SK-N-SH (cell line): ENCODE data around the gene TXNDC11. TPM values are rescaled to one million over a fixed set of nuclear protein-coding genes. Genes with fewer than 3 reads are reported as not detected.

Experiments used
- CTCF ChIA-PET: fragments of 300-600, 350-600 bp; formaldehyde crosslinking; extraction: SDS; loops from one replicate; lab custom pipeline; 2021; lab: Yijun Ruan, JAX
- POLR2A ChIA-PET: fragments of 350-600 bp; sonication (Branson Sonifier 250); formaldehyde crosslinking; extraction: SDS; loops from one replicate; lab custom pipeline; 2020; ENCODE audit warnings: antibody characterized with exemption, inconsistent platforms; lab: Yijun Ruan, JAX
- DNase-seq: peaks from one replicate; pipeline ENCODE4 v3.0.0; 2012
- H2AFZ ChIP-seq: fragments of 200-600 bp; sonication (generic); 2 replicates; pipeline ENCODE4 v1.8.1; 2016; ENCODE audit warnings: antibody characterized with exemption, mild to moderate bottlenecking, low read depth
- H3F3A ChIP-seq: fragments of 200-600 bp; sonication (generic); replicated peaks from 2 replicates; pipeline ENCODE3; 2016; ENCODE audit warnings: antibody characterized with exemption, mild to moderate bottlenecking; ENCODE audit not compliant: insufficient read depth
- H3K27ac ChIP-seq, 2 experiments: fragments of 200-500 bp in 1 of 2; fragments of 200-600 bp in 1 of 2; sonication (Bioruptor generic) in 1 of 2; sonication (generic), shearing (Covaris generic) in 1 of 2; 2 replicates each; pipeline versions ENCODE4 v1.5.1 to v1.6.1; 2014 to 2016; ENCODE audit warnings: low read depth in 2 of 2, inconsistent platforms in 1 of 2, low read length in 1 of 2, mild to moderate bottlenecking in 1 of 2, mixed read lengths in 1 of 2
- H3K27me3 ChIP-seq: fragments of 200-600 bp; sonication (generic), shearing (Covaris generic); 2 replicates; pipeline ENCODE4 v1.6.1; 2016; ENCODE audit warnings: mixed run types; ENCODE audit not compliant: insufficient read depth
- H3K36me3 ChIP-seq, 2 experiments: fragments of 200-500 bp in 1 of 2; fragments of 200-600 bp in 1 of 2; sonication (Bioruptor generic) in 1 of 2; sonication (generic) in 1 of 2; replicated peaks in 1 of 2; 2 replicates each; pipeline versions ENCODE3 to v1.5.1; 2014 to 2016; ENCODE audit warnings: low read length in 1 of 2, mild to moderate bottlenecking in 1 of 2; ENCODE audit not compliant: insufficient read depth in 2 of 2, control insufficient read depth in 1 of 2
- H3K4me1 ChIP-seq, 2 experiments: fragments of 200-500 bp in 1 of 2; fragments of 200-600 bp in 1 of 2; sonication (Bioruptor generic) in 1 of 2; sonication (generic), shearing (Covaris generic) in 1 of 2; 2 replicates each; pipeline versions ENCODE4 v1.5.1 to v1.6.1; 2014 to 2016; ENCODE audit warnings: low read depth in 1 of 2, low read length in 1 of 2, mixed run types in 1 of 2; ENCODE audit not compliant: insufficient read depth in 2 of 2, control insufficient read depth in 1 of 2
- H3K4me2 ChIP-seq: fragments of 200-600 bp; sonication (generic), shearing (Covaris generic); 2 replicates; pipeline ENCODE4 v1.6.1; 2017; ENCODE audit warnings: mixed run types
- H3K4me3 ChIP-seq, 2 experiments: fragments of 200-500 bp in 1 of 2; fragments of 200-600 bp in 1 of 2; sonication (Bioruptor generic) in 1 of 2; sonication (generic), shearing (Covaris generic) in 1 of 2; 2 replicates each; pipeline versions ENCODE4 v1.5.1 to v1.8.1; 2014 to 2016; ENCODE audit warnings: low read depth in 2 of 2, inconsistent platforms in 1 of 2, low read length in 1 of 2, mild to moderate bottlenecking in 1 of 2, mixed read lengths in 1 of 2, moderate library complexity in 1 of 2
- H3K79me2 ChIP-seq: fragments of 200-600 bp; sonication (generic); 2 replicates; pipeline ENCODE4 v1.8.1; 2017; ENCODE audit warnings: mild to moderate bottlenecking; ENCODE audit not compliant: insufficient read depth
- H3K9ac ChIP-seq: fragments of 200-600 bp; sonication (generic); 2 replicates; pipeline ENCODE4 v1.6.1; 2017; ENCODE audit warnings: mixed run types
- H3K9me2 ChIP-seq: fragments of 200-600 bp; sonication (generic); 2 replicates; pipeline ENCODE4 v1.6.1; 2017; ENCODE audit warnings: mixed run types
- H3K9me3 ChIP-seq: fragments of 200-600 bp; sonication (generic); 2 replicates; pipeline ENCODE4 v1.6.1; 2017; ENCODE audit warnings: mixed run types, mild to moderate bottlenecking, moderate library complexity
- H4K20me1 ChIP-seq: fragments of 200-600 bp; sonication (generic); 2 replicates; pipeline ENCODE4 v1.6.1; 2017; ENCODE audit warnings: mild to moderate bottlenecking, mixed run types; ENCODE audit not compliant: insufficient read depth
- ELF1 ChIP-seq: IDR thresholded peaks from 2 replicates; pipeline ENCODE4 v1.4.0; 2012
- FOXJ3 ChIP-seq: sonication (generic); formaldehyde crosslinking; IDR thresholded peaks from 2 replicates; pipeline ENCODE4 v1.5.1; 2020; ENCODE audit warnings: mild to moderate bottlenecking, missing genetic modification reagents
- FOXM1 ChIP-seq: IDR thresholded peaks from 2 replicates; pipeline ENCODE4 v1.4.0; 2012; ENCODE audit warnings: low read depth, mild to moderate bottlenecking
- MXI1 ChIP-seq: IDR thresholded peaks from 2 replicates; pipeline ENCODE4 v1.6.1; 2012; ENCODE audit warnings: mild to moderate bottlenecking, low read depth, low read length, improper control_type of control experiment
- NFIC ChIP-seq: IDR thresholded peaks from 2 replicates; pipeline ENCODE4 v1.4.0; 2012; ENCODE audit warnings: borderline replicate concordance
- NRF1 ChIP-seq: IDR thresholded peaks from 2 replicates; pipeline ENCODE4 v1.6.1; 2012; ENCODE audit warnings: low read depth, mild to moderate bottlenecking, low read length
- RAD21 ChIP-seq: IDR thresholded peaks from 2 replicates; pipeline ENCODE4 v1.6.1; 2012; ENCODE audit warnings: mild to moderate bottlenecking, low read length
- RCOR1 ChIP-seq: fragments of 150-350 bp; IDR thresholded peaks from 2 replicates; pipeline ENCODE4 v1.6.1; 2017; ENCODE audit warnings: antibody characterized with exemption, low read length
- RXRA ChIP-seq: IDR thresholded peaks from 2 replicates; pipeline ENCODE4 v1.4.0; 2012; ENCODE audit warnings: low read depth, mild to moderate bottlenecking, borderline replicate concordance
- TEAD4 ChIP-seq: IDR thresholded peaks from 2 replicates; pipeline ENCODE4 v1.4.0; 2012; ENCODE audit warnings: mild to moderate bottlenecking, borderline replicate concordance; ENCODE audit not compliant: insufficient read depth
- WGBS: methylation state at CpG from one replicate; pipeline ENCODE4 v1.1.6; 2017; ENCODE audit warnings: low lambda C conversion rate; 5-methylcytosine and 5-hydroxymethylcytosine counted together
- polyA plus RNA-seq, 3 experiments: library from polyadenylated mRNA; depleted of rRNA; stranded (reverse); fragments of >200 nt; gene quantifications; 2 replicates each; pipeline ENCODE4 v1.2.3, GENCODE V29; 2012
- TF ChIP-seq, protein P1 (sequence below): IDR thresholded peaks from 2 replicates; pipeline ENCODE4 v1.4.0; 2012; ENCODE audit warnings: low read depth, borderline replicate concordance
- TF ChIP-seq, protein P2 (sequence below): IDR thresholded peaks from 2 replicates; pipeline ENCODE4 v1.4.0; 2012; ENCODE audit warnings: low read depth

Gene TXNDC11
- polyA plus RNA-seq, 1 of the 3 experiments (the other 2 are of a cell fraction), result 37.0 TPM

DNA sequence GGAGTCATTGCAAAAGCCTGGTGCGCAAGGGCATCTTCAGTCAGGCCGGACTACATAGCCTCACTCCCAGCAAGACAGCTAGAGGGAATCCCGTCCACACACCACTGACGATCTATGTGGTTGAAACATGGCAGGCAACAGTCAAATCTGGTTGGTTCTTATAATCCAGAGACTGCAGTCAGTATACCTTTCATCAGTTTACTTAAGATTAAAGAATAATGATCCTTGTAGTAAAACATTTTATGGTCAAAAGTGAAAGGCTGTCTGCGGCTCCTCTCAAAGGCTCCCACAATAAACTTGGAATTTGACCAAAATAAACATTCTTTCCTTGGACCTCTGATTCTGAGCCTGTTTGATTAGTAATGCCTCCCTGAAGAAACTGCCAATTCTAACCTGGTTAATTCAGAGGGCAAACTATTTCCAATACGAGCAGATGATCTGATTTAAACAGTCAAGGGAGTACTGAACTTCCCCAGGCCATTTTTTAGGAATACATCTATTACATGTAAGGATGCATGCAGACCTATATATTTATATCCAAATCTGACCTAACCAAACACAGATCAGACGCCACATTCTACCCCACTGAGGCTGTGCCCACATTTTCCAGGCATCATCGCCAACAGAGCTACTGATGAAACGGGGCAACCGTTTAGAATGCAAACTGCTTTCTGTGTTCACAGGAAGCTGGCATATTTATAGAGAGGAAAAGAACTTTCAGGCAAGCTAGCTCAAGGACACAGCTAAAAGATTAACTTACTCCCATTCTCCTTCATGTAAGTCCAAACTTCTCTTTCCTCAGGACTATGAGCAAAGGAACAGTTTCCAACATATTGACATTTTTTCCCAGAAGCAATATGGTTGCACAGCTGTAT, 15.3 kb upstream of the TXNDC11 start:
- Histone ChIP-seq H3K27ac (peak overlapping the region in 1 of 2 experiments; percentile 25; a peak in 3 of 4 replicates), H3K9ac (no peak overlapping the region), H3K9me2 (no peaks in the 10 kb centered on the region), H3K27me3 (no peaks in the 10 kb centered on the region), H3K79me2 (peaks cover 3% of the 10 kb centered on the region; the same call in 1 of the 2 replicates), H4K20me1 (no peaks in the 10 kb centered on the region), H3K36me3 (peaks cover 74% of the 10 kb centered on the region in 2 experiments), H3K4me3 (no peak overlapping the region), H3K4me2 (no peak overlapping the region), H3F3A (peaks cover 19% of the 10 kb centered on the region), H3K9me3 (no peaks in the 10 kb centered on the region), H3K4me1 (no peaks in the 10 kb centered on the region), H2AFZ (no peak overlapping the region)
- TF ChIP-seq FOXM1, result no peak
- TF ChIP-seq RAD21, result no peak
- TF ChIP-seq, protein P1, sequence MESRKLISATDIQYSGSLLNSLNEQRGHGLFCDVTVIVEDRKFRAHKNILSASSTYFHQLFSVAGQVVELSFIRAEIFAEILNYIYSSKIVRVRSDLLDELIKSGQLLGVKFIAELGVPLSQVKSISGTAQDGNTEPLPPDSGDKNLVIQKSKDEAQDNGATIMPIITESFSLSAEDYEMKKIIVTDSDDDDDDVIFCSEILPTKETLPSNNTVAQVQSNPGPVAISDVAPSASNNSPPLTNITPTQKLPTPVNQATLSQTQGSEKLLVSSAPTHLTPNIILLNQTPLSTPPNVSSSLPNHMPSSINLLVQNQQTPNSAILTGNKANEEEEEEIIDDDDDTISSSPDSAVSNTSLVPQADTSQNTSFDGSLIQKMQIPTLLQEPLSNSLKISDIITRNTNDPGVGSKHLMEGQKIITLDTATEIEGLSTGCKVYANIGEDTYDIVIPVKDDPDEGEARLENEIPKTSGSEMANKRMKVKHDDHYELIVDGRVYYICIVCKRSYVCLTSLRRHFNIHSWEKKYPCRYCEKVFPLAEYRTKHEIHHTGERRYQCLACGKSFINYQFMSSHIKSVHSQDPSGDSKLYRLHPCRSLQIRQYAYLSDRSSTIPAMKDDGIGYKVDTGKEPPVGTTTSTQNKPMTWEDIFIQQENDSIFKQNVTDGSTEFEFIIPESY, result no peak
- TF ChIP-seq, protein P2, sequence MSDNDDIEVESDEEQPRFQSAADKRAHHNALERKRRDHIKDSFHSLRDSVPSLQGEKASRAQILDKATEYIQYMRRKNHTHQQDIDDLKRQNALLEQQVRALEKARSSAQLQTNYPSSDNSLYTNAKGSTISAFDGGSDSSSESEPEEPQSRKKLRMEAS, result no peak
- TF ChIP-seq NFIC, result no peak; the same call in 1 of the 2 replicates
- TF ChIP-seq RCOR1, result no peak
- no peak for TF ChIP-seq FOXJ3 (CRISPR knock-in tag)
- no peak for TF ChIP-seq RXRA
- POLR2A ChIA-PET, result no interaction called here
- WGBS, result 73% methylated on average over 10 of the region's 10 CpGs
- CTCF ChIA-PET, result no interaction called here
- no peak for DNase-seq

DNA sequence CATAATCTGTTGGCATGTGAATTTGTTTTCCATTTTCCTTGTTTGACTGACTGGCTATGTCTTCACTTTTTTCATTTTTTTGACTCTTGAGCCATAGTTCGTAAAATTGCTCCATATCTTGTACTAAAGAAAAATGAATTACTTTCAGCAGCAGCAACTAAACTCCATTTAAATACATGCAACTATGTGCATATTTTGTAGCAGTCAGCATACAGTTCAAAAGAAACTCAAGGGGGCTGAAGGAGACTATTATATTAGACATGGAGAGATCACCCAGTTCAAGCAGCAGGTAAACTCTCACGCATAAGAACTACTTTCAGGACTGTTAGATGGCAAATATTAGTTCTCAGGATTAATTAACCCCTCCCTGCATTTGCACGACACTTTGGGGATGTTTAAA, 13.6 kb upstream of the TXNDC11 start:
- Histone ChIP-seq H3K9me2 (no peaks in the 10 kb centered on the region), H3K4me1 (no peaks in the 10 kb centered on the region), H3K9me3 (no peaks in the 10 kb centered on the region), H3F3A (peaks cover 15% of the 10 kb centered on the region), H3K4me2 (no peak overlapping the region), H3K9ac (no peak overlapping the region), H4K20me1 (no peaks in the 10 kb centered on the region), H3K36me3 (peaks cover 70 to 72% of the 10 kb centered on the region in 2 experiments), H3K79me2 (no peaks in the 10 kb centered on the region), H2AFZ (no peak overlapping the region), H3K4me3 (no peak overlapping the region), H3K27ac (no peak overlapping the region), H3K27me3 (no peaks in the 10 kb centered on the region)
- POLR2A ChIA-PET, result no interaction called here
- WGBS, result 98% methylated on average over 3 of the region's 3 CpGs
- DNase-seq, result no peak
- TF ChIP-seq FOXM1 (no peak), NRF1 (no peak), RCOR1 (no peak), RXRA (no peak), ELF1 (no peak), NFIC (no peak), TEAD4 (no peak), MXI1 (no peak)
- CTCF ChIA-PET, result no interaction called here
